Kidney epithelial cell (primary cell): ENCODE results near the gene ANK3. TPM values are rescaled to one million over a fixed set of nuclear protein-coding genes. Genes with fewer than 3 reads are reported as not detected.

Source experiments
- DNase-seq: peaks from one replicate; pipeline ENCODE4 v3.0.0-alpha.2; 2010; ENCODE audit warnings: low read depth
- H3K27me3 ChIP-seq: 2 replicates; pipeline ENCODE4 v1.6.0; 2011; ENCODE audit warnings: low read length; ENCODE audit not compliant: control insufficient read depth, insufficient read depth
- H3K36me3 ChIP-seq: 2 replicates; pipeline ENCODE4 v1.5.1; 2011; ENCODE audit warnings: low read length; ENCODE audit not compliant: control insufficient read depth, insufficient read depth
- H3K4me3 ChIP-seq: 2 replicates; pipeline ENCODE4 v1.5.1; 2011; ENCODE audit warnings: low read depth, mild to moderate bottlenecking, control low read depth, low read length
- CTCF ChIP-seq: IDR thresholded peaks from 2 replicates; pipeline ENCODE4 v1.5.1; 2011; ENCODE audit warnings: mild to moderate bottlenecking, moderate library complexity, low read length, control low read depth, inconsistent platforms; ENCODE audit not compliant: insufficient read depth, poor library complexity, severe bottlenecking
- total RNA-seq: library from RNA; depleted of rRNA; stranded (reverse); fragments of >200 nt; gene quantifications from 2 replicates; pipeline ENCODE4 v1.2.3, GENCODE V29; 2015

The ANK3 gene
- total RNA-seq, 1 donor from 2014 or later: 14.8 TPM

GRCh38 chr10:60400366-60400765 lies 10.7 kb upstream of the ANK3 start:
- DNase-seq: no peak
- no peaks in the 10 kb centered on the region for H3K36me3 ChIP-seq
- TF ChIP-seq CTCF: no peak
- no peak overlapping the region for H3K4me3 ChIP-seq
- H3K27me3 ChIP-seq: no peaks in the 10 kb centered on the region

GRCh38 chr10:60399328-60399727 lies 9.7 kb upstream of the ANK3 start:
- TF ChIP-seq CTCF: no peak
- Histone ChIP-seq H3K27me3 (no peaks in the 10 kb centered on the region), H3K4me3 (no peak overlapping the region), H3K36me3 (no peaks in the 10 kb centered on the region)
- no peak for DNase-seq

GRCh38 chr10:60397792-60398191 lies 8.1 kb upstream of the ANK3 start:
- Histone ChIP-seq H3K4me3 (no peak overlapping the region), H3K27me3 (no peaks in the 10 kb centered on the region), H3K36me3 (no peaks in the 10 kb centered on the region)
- TF ChIP-seq CTCF: no peak
- no peak for DNase-seq

GRCh38 chr10:60396766-60397165 lies 7.1 kb upstream of the ANK3 start:
- DNase-seq: no peak

GRCh38 chr10:60395711-60396110 lies 6.0 kb upstream of the ANK3 start:
- H3K36me3 ChIP-seq: no peaks in the 10 kb centered on the region
- TF ChIP-seq CTCF: no peak
- no peak for DNase-seq
- no peak overlapping the region for H3K4me3 ChIP-seq
- H3K27me3 ChIP-seq: no peaks in the 10 kb centered on the region

More at GRCh38 chr10:60396766-60397165, 7.1 kb upstream of the ANK3 start:
- Histone ChIP-seq H3K36me3 (no peaks in the 10 kb centered on the region), H3K4me3 (no peak overlapping the region), H3K27me3 (no peaks in the 10 kb centered on the region)
- TF ChIP-seq CTCF: no peak

GRCh38 chr10:60394446-60394845 lies 4.8 kb upstream of the ANK3 start:
- no peak overlapping the region for H3K4me3 ChIP-seq
- no peak for TF ChIP-seq CTCF
- no peaks in the 10 kb centered on the region for H3K36me3 ChIP-seq
- DNase-seq: no peak
- H3K27me3 ChIP-seq: no peaks in the 10 kb centered on the region
